Cerebellar nuclear complex (tissue), 1 donor: ENCODE results near the gene RPH3AL.

Experiments used
- DNase-seq, 2 experiments: peaks; one replicate each; lab custom pipeline; 2025; lab: John Stamatoyannopoulos, UW

Gene RPH3AL

GRCh38 chr17:352421-353212 is at the start of gene RPH3AL:
Gene RPH3AL (minus strand): TSS chr17:352807. CDS start chr17:327543, 25,264 bp downstream.
- DNase-seq = no peak

GRCh38 chr17:400257-400656 is 47.6 kb upstream of the RPH3AL start:
- no peak for DNase-seq

GRCh38 chr17:396788-397187 is 44.2 kb upstream of the RPH3AL start:
- DNase-seq = no peak

- DNase-seq = no peak
These were observed 43.4 kb upstream of the RPH3AL start for GRCh38 chr17:395974-396373.

- no peak for DNase-seq
These were observed 42.6 kb upstream of the RPH3AL start for GRCh38 chr17:395179-395578.

GRCh38 chr17:394718-395095 is 42.1 kb upstream of the RPH3AL start:
- DNase-seq = no peak

GRCh38 chr17:393806-394717 is 41.5 kb upstream of the RPH3AL start:
- DNase-seq = no peak

- no peak for DNase-seq
These were observed 39.2 kb upstream of the RPH3AL start for GRCh38 chr17:391850-392249.

GRCh38 chr17:390025-390424 is 37.4 kb upstream of the RPH3AL start:
- DNase-seq = no peak

- DNase-seq = no peak
These were observed 35.5 kb upstream of the RPH3AL start for GRCh38 chr17:388087-388486.

GRCh38 chr17:386141-386876 is 33.7 kb upstream of the RPH3AL start:
- no peak for DNase-seq

- DNase-seq = no peak
These were observed 33.2 kb upstream of the RPH3AL start for GRCh38 chr17:385836-386140.

- no peak for DNase-seq
These were observed 32.7 kb upstream of the RPH3AL start for GRCh38 chr17:385178-385835.

GRCh38 chr17:384622-385177 is 32.1 kb upstream of the RPH3AL start:
- DNase-seq = no peak

- DNase-seq = no peak
These were observed 31.4 kb upstream of the RPH3AL start for GRCh38 chr17:383771-384621.

- peak in 1 of 2 experiments; percentile 61 for DNase-seq
These were observed 30.3 kb upstream of the RPH3AL start for GRCh38 chr17:382644-383533.

- DNase-seq = no peak
These were observed 29.5 kb upstream of the RPH3AL start for GRCh38 chr17:381941-382643.

- DNase-seq = no peak
These were observed 28.9 kb upstream of the RPH3AL start for GRCh38 chr17:381516-381915.
